GM18951 (cell line): Measurements from ENCODE around the gene SIN3B.

ENCODE experiments used
- POLR2A ChIP-seq: IDR thresholded peaks from 4 replicates; pipeline ENCODE4 v1.6.1; 2011; ENCODE audit warnings: mild to moderate bottlenecking; ENCODE audit not compliant: insufficient read length, insufficient read depth; ENCODE audit errors: extremely low read depth
- in situ Hi-C: fragments of 300-500 bp; cut with MboI; formaldehyde crosslinking; loops from one replicate; pipeline ENCODE4 v1.12.0; 2022; ENCODE audit warnings: low sequenced_read_pairs, mixed read lengths, inconsistent platforms; ENCODE audit not compliant: unreplicated experiment

Gene SIN3B

DNA sequence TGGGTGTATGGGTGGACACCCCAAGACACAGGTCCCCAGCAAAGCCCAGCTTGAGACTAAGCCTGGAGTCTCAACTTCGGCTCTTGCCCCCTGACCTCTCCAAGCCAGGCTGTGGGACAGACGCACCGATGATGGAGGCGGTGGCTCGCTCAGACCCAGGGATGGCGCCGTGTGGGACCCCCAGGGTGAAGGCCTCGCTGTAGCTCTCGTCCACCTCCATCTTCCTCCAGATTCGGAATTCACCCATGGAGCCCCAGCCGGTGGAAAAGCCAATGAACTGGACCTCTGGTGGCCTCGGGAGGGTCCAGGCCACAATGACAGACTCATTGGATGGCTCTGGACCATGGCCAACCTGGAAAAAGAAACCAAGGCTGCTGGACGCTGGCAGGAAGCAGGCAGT, 98.7 kb downstream of the SIN3B start:
- no peak for TF ChIP-seq POLR2A
- in situ Hi-C loops: no loop called here

DNA sequence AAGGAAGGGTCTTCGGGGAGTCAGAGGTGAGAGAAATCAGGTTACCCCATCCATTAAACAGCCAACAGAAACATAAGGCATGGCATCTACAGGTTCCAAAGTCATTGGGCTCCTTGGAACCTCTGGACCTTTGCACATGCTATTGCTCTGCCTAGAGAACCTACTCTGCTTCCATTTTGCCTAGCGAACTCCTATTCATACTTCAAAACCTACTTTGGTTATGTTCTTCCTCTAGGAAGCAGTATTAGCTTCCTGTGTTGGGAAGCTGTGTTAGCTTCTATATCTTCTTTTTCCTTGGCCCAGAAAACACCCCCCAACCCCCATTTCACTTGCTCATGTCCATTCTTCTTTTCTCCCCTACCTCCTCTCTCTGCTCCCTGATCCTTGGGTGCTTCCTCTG, 99.2 kb downstream of the SIN3B start:
- no peak for TF ChIP-seq POLR2A
- in situ Hi-C loops: no loop called here

DNA sequence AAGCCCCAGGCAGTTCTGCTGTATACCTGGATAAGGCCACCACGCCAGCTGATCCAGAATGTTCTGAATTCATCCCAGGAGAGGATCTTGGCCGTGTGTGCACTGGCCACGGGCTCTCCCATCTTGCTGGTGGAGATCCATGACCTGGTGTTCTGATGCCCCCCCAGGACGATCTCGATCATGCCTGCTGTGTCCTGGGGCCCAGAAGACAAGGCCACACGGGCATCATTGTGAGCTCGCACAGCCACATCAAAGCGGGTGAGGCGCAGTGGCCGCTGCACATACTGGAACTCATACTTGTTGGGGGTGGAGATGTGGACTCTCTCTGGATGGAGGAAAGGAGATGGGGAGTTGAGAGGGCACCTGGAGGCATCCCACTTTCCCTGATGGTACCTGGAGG, 99.7 kb downstream of the SIN3B start:
- in situ Hi-C loops: no loop called here
- TF ChIP-seq POLR2A: no peak
